Gastrocnemius medialis (tissue), 4 donors: ENCODE data around the gene WAPL. TPM values are rescaled to one million over a fixed set of nuclear protein-coding genes. Genes with fewer than 3 reads are reported as not detected.

Experiments used
- ATAC-seq, 2 donors: fragments of 150-250 bp; one replicate each; pipeline ENCODE4 v1.9.1; 2016
- DNase-seq, 2 donors: peaks; one replicate each; pipeline ENCODE4 v3.0.0-alpha.2; 2019
- H3K27ac ChIP-seq, 4 donors: fragments of 200-600 bp; sonication (generic); 1 replicate in 1 of 4; 2 replicates in 3 of 4; pipeline ENCODE4 v1.5.1; 2016 to 2018; ENCODE audit warnings: mild to moderate bottlenecking in 2 of 4, moderate library complexity in 1 of 4
- H3K27me3 ChIP-seq, 3 donors: fragments of 200-600 bp; sonication (generic) in 2 of 3; 1 replicate in 1 of 3; 2 replicates in 2 of 3; pipeline versions ENCODE4 v1.5.1 to v1.6.0; 2016 to 2019; ENCODE audit warnings: mild to moderate bottlenecking in 1 of 3, moderate library complexity in 1 of 3
- H3K36me3 ChIP-seq, 2 donors: fragments of 200-600 bp; sonication (generic) in 1 of 2; one replicate each; pipeline ENCODE4 v1.5.1; 2017 to 2018
- H3K4me1 ChIP-seq, 2 donors: fragments of 200-600 bp; sonication (generic) in 1 of 2; one replicate each; pipeline ENCODE4 v1.5.1; 2016 to 2017; ENCODE audit warnings: mild to moderate bottlenecking in 2 of 2
- H3K4me3 ChIP-seq, 4 donors: fragments of 200-600 bp; sonication (generic) in 3 of 4; 1 replicate in 1 of 4; 2 replicates in 3 of 4; pipeline ENCODE4 v1.5.1; 2016 to 2019; ENCODE audit warnings: mild to moderate bottlenecking in 2 of 4
- H3K9me3 ChIP-seq, 3 donors: fragments of 200-600 bp; sonication (generic) in 2 of 3; 1 replicate in 1 of 3; 2 replicates in 2 of 3; pipeline ENCODE4 v1.5.1; 2016 to 2019
- CTCF ChIP-seq, 5 experiments: fragments of 450-650 bp in 3 of 5; fragments of 200-600 bp in 2 of 5; sonication (generic) in 2 of 5; IDR thresholded peaks in 4 of 5; conservative IDR thresholded peaks in 1 of 5; 1 replicate in 4 of 5; 2 replicates in 1 of 5; pipeline ENCODE4 v1.5.1; 2016 to 2019; ENCODE audit warnings: antibody characterized with exemption in 5 of 5, mild to moderate bottlenecking in 3 of 5, moderate library complexity in 3 of 5
- POLR2A ChIP-seq, 2 donors: fragments of 450-650 bp; IDR thresholded peaks; one replicate each; pipeline ENCODE4 v1.6.1; 2017; ENCODE audit warnings: antibody characterized with exemption in 2 of 2, mild to moderate bottlenecking in 2 of 2, moderate library complexity in 2 of 2
- in situ Hi-C, 4 donors: fragments of 200-750 bp; cut with MboI; loops; one replicate each; pipeline versions ENCODE4 v1.15.0 to v1.8.0; 2017; ENCODE audit warnings: low sequenced_read_pairs in 4 of 4
- intact Hi-C: fragments of 100-400 bp; cut with DNase I; formaldehyde crosslinking; loops from one replicate; pipeline ENCODE4 v1.15.1; 2023; ENCODE audit warnings: low total_unique reads
- total RNA-seq, 4 donors: library from RNA; depleted of rRNA; stranded (reverse); fragments of >200 nt; gene quantifications; one replicate each; pipeline versions ENCODE4 v1.1.0 to v1.2.3, GENCODE V29; 2016

The WAPL gene
- total RNA-seq, 4 donors from 2014 or later = 36.9 to 43.4 (median 39.6) TPM

GRCh38 chr10:86461963-86462804, 59.4 kb downstream of the WAPL start:
- Histone ChIP-seq H3K4me3 (no peak overlapping the region), H3K27ac (no peak overlapping the region), H3K9me3 (no peaks in the 10 kb centered on the region), H3K27me3 (no peaks in the 10 kb centered on the region), H3K36me3 (peaks cover 5 to 77% of the 10 kb centered on the region in 2 donors), H3K4me1 (no peaks in the 10 kb centered on the region)
- ATAC-seq (no peak), DNase-seq (no peak)
- intact Hi-C loops (no loop called here), in situ Hi-C loops (no loop called here)
- TF ChIP-seq CTCF (IDR thresholded peaks at IDR 0.05 in 4 of 5, conservative IDR thresholded peaks at IDR 0.05 in 1 of 5) = no peak
- no peak for TF ChIP-seq POLR2A (IDR thresholded peaks at IDR 0.05)

GRCh38 chr10:86451604-86451960, 70.0 kb downstream of the WAPL start:
- ATAC-seq = no peak
- intact Hi-C loops = no loop called here
- DNase-seq = no peak
- H3K27me3 ChIP-seq = no peaks in the 10 kb centered on the region
- H3K4me3 ChIP-seq = no peak overlapping the region
- H3K9me3 ChIP-seq = no peaks in the 10 kb centered on the region
- in situ Hi-C loops = no loop called here
- TF ChIP-seq CTCF (IDR thresholded peaks at IDR 0.05 in 4 of 5, conservative IDR thresholded peaks at IDR 0.05 in 1 of 5) (no peak), POLR2A (IDR thresholded peaks at IDR 0.05) (no peak)
- H3K27ac ChIP-seq = no peak overlapping the region
- no peaks in the 10 kb centered on the region for H3K4me1 ChIP-seq
- H3K36me3 ChIP-seq = peaks cover 4 to 67% of the 10 kb centered on the region in 2 donors

- ATAC-seq = no peak
- H3K4me3 ChIP-seq = no peak overlapping the region
- no peaks in the 10 kb centered on the region for H3K27me3 ChIP-seq
- H3K27ac ChIP-seq = no peak overlapping the region
- in situ Hi-C loops = no loop called here
- no peaks in the 10 kb centered on the region for H3K9me3 ChIP-seq
- intact Hi-C loops = no loop called here
- no peak for TF ChIP-seq POLR2A (IDR thresholded peaks at IDR 0.05)
- no peak for TF ChIP-seq CTCF (IDR thresholded peaks at IDR 0.05 in 4 of 5, conservative IDR thresholded peaks at IDR 0.05 in 1 of 5)
- H3K4me1 ChIP-seq = no peaks in the 10 kb centered on the region
- H3K36me3 ChIP-seq = peaks cover 4 to 61% of the 10 kb centered on the region in 2 donors
- DNase-seq = no peak
These were observed 70.6 kb downstream of the WAPL start for GRCh38 chr10:86450806-86451603.

- Histone ChIP-seq H3K27ac (no peak overlapping the region), H3K9me3 (no peaks in the 10 kb centered on the region), H3K36me3 (peaks cover 4 to 67% of the 10 kb centered on the region in 2 donors), H3K4me1 (no peaks in the 10 kb centered on the region), H3K27me3 (no peaks in the 10 kb centered on the region), H3K4me3 (no peak overlapping the region)
- ATAC-seq (no peak), DNase-seq (no peak)
- intact Hi-C loops (no loop called here), in situ Hi-C loops (no loop called here)
- TF ChIP-seq CTCF (IDR thresholded peaks at IDR 0.05 in 4 of 5, conservative IDR thresholded peaks at IDR 0.05 in 1 of 5) = no peak
- TF ChIP-seq POLR2A (IDR thresholded peaks at IDR 0.05) = no peak
These were observed 71.5 kb downstream of the WAPL start for GRCh38 chr10:86449926-86450558.
